Frontal cortex (tissue), 4 donors: Measurements from ENCODE around the gene MROH2A. TPM values are rescaled to one million over a fixed set of nuclear protein-coding genes. Genes with fewer than 3 reads are reported as not detected.

ENCODE experiments used
- DNase-seq, 2 donors: peaks; one replicate each; pipeline ENCODE4 v3.0.0; 2012; ENCODE audit warnings: low spot score in 2 of 2
- FAIRE-seq: peaks from 2 replicates; lab custom pipeline; 2012; peaks lifted over from hg19 to GRCh38; lab: Jason Lieb, UNC
- total RNA-seq: library from RNA; depleted of rRNA; stranded (reverse); fragments of >200 nt; gene quantifications from one replicate; pipeline ENCODE4 v1.2.3, GENCODE V29; 2014
- donor health status: control.
- donor health status: control.
- donor health status: control.

The MROH2A gene
- total RNA-seq, 1 donor from 2014 or later: not detected

DNA sequence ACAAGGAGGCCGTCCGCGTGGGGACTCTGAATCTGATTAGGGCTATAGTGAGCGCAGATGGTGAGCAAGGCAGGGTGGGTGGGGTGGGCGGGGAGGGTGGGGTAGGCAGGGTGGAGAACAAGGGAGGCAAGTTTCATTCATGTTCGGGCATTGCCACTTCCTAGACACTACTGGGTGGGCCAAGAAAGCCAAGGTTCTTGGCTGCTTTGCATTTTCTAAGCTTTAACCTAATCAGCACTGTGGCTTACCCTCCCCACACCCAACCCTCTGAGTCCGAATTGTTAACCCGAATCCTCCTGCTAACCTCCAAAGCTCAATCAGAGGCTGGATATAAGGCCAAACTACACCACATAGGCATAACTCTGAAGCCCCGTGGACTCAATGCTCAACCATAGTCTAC is 18.1 kb downstream of the MROH2A start:
- DNase-seq (no peak), FAIRE-seq (no peak)

DNA sequence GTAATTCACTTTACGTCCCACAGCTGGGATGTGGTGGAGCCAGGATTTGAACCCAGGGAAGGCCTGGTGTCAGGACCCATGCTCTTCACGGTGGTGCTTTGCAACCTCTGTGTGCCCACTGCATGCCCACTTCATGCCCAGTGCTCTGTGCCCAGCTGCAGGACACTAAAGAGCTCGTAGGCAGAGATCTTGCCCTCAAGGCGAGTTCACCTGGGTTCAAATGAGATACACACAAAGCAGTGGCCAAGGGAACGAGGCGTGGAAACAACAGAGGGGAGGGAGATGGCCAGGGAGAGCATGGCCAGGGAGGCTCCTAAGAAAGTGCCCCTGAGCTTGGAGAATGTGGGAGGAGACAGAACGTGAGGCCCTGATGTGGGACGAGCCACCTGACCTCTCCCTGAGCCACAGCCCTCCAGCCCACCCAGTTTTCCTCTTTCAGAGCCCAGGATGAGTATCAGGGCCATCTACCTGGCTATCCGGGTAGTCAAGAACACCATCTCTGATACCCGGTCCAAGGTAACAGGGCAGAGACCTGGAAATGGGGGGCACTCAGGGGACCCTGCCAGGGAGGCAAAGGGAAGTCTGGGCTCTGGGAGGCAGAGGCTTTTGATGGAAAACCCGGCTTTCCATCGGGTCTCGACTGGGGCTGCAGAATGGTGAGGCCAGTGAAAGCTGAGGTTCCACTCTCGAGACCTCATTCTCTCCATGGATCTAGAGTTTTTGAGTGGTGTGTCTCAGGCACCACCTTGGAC is 20.4 kb downstream of the MROH2A start:
- no peak for DNase-seq
- no peak for FAIRE-seq

- DNase-seq (no peak), FAIRE-seq (no peak)
These were observed 21.0 kb downstream of the MROH2A start for GRCh38 chr2:233799087-233799665.

DNA sequence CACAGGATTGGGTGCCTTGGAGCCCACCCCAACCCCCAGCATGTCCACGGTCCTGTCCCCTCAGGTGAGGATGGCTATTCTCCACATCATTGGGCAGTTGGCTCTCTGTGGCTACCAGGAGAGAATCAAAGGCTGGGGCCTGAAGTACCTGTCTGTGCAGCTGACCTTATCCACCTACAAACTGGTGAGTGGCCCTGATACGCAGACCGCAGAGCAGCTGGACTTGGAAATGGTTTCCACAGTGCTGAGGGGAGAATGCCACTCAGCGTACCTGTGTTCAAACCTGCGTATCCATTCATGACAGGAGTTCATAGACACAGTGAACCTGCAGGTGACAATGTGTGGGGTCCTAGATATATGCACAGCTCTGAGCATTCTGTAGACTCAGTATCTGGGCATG is 21.6 kb downstream of the MROH2A start:
- no peak for FAIRE-seq
- no peak for DNase-seq

- FAIRE-seq (no peak), DNase-seq (no peak)
These were observed 22.1 kb downstream of the MROH2A start for GRCh38 chr2:233800208-233800607.

- no peak for FAIRE-seq
These were observed 23.4 kb downstream of the MROH2A start for GRCh38 chr2:233801357-233802131.

GRCh38 chr2:233802132-233802815 is 24.1 kb downstream of the MROH2A start:
- FAIRE-seq (no peak), DNase-seq (no peak)

More at GRCh38 chr2:233801357-233802131, 23.4 kb downstream of the MROH2A start:
- peak in 1 of 2 donors; percentile 35 for DNase-seq

GRCh38 chr2:233803292-233803911 is 25.3 kb downstream of the MROH2A start:
- FAIRE-seq (no peak), DNase-seq (no peak)

GRCh38 chr2:233803994-233804393 is 25.9 kb downstream of the MROH2A start:
- FAIRE-seq (no peak), DNase-seq (no peak)

DNA sequence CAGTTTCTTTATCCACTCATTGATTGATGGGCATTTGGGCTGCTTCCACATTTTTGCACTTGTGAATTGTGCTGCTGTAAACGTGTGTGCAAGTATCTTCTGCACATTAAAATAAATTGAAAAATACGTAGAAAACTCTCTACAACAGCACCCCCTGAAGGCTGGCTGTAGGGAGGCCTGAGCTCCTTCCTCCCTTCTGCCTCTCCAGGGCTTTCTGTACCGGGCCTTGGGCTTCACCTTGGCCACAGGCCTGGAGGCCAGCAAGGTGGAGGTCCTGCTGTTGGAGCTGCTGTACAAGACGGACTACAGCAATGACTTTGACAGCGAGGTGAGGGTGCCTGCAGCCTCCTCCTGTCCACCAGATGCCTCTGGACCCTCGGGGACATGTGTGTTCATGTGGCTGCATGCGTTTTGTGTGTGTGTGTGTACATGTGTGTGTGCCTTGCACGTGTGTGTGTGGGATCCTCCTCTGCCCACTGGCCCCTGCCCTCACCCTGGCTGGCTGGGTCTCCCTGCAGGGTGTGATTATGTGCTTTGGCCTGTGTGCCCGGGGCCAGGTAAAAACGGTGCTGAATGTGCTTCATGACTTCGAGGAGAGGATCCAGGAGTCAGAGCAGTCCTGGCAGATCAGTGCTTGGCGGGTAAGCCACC is 29.2 kb downstream of the MROH2A start:
- DNase-seq (no peak), FAIRE-seq (no peak)

DNA sequence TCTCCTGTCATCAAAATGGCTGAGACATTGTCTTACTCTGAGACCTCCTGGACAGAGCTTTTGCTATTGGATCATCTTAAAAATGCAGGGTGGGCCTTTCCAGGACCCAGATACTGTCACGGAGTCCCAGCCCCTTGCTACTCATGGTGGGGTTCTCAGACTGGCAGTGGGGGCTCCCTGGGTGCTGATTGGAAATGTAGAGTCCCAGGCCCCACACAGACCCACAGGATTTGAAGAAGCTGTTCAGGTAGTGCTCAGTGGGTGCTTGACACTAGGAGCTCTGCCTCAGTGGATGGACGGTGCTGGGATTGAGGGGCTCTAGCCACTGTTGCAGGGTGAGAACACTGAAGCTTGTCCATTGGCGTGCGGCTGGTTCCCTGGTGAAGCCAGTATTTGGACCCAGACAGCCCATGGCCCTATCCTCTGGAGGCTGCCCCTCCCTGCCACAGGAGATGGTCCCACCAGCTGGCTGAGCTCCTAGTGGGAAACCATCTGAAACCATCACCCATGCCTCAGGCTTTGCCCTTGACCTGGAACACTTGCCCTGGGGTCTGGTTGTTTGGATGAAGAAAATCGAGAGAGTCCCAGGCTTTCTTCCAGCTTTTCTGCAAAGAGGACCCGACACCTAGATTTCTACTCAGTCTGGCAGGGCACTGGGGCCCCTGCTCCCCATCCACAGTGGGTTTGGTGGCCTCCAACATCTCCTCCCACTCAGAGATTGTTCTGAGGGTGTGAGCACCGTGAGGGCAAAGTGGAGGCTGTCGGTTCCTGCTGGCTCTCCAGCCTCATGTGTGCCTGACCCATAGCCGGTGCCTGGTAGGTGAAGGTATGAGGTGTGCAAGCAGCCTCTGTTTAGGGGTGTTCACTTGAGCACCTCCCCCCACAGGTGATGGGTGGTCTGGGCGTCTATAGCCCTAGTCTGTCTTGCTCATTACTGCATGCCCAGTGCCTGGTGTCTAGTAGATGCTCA is 30.1 kb downstream of the MROH2A start:
- DNase-seq (no peak), FAIRE-seq (no peak)

DNA sequence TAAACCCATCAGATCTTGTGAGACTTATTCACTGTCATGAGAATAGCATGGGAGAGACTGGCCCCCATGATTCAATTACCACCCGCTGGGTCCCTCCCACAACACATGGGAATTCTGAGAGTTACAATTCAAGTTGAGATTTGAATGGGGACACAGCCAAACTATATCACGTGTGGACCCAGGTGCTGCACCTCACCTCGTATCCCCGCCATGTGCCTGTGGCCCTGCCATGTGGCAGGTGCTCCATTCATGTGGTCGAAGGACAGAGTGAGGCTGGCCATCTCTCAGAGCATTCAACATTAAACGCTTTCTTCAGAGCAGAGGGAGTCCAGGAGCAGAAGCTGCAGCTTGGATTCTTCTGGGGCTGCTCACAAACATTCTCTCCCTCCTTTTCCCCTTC is 32.3 kb downstream of the MROH2A start:
- FAIRE-seq (no peak), DNase-seq (no peak)

DNA sequence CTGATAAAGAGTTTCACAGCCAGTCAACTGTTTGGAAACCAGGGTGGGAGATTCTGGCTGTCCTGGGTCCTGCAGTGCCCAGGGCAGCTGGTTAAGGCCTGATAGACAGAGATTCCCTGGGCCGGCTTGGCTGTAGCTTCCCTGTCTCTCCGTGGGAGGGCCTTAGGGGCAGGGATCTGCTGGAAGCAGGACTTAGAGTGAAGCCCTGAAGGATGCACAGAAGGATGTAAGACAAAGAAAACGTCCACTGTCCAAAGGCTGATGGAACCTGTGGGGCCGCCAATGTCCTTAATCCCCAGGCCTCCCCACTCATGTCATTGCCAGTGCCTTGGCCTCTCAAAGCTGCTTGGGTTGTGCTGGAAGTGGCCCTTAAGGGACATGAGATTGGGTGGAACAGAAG is 33.0 kb downstream of the MROH2A start:
- no peak for DNase-seq
- no peak for FAIRE-seq

- DNase-seq (no peak), FAIRE-seq (no peak)
These were observed 33.6 kb downstream of the MROH2A start for GRCh38 chr2:233811732-233812131.

DNA sequence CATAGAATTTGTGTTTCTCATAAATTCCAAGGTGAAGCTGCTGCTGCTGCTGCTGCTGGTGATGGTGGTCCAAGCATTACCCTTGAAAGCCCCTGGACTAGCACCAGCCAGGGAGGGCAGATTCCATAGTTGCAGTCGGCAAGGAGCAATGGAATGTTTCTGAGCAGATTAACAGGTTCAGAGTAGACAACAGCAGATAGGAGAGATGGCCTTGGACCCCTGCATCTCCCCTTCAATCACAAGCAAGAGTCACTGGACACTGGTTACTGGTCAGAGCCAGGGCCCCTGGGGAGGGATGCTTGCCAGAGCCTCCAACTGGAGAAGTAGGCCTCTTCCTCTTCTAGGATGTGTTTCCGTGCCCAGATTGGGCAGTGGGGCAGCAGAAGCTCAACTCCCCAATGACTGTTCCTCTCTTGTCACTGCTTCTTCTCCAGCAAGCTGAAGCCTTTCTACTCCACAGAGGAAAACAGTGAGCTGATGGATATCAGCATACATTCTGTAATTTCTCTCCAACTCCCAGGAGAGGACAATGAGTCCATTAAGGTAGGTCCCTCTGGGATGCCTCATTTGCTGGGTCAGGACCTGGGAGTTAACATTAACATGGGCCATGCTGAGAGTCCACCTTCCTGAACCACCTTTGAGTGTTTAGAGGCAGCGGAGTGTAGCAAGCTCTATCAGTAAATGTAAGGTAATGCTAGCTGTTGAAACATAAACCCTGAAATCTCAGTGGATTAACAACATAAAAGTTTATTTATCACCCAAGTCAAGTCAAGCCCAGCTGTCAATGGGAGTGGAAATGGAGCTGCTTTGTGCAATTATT is 35.3 kb downstream of the MROH2A start:
- DNase-seq (no peak), FAIRE-seq (no peak)

- DNase-seq: no peak
- no peak for FAIRE-seq
These were observed 36.1 kb downstream of the MROH2A start for GRCh38 chr2:233814056-233814835.

DNA sequence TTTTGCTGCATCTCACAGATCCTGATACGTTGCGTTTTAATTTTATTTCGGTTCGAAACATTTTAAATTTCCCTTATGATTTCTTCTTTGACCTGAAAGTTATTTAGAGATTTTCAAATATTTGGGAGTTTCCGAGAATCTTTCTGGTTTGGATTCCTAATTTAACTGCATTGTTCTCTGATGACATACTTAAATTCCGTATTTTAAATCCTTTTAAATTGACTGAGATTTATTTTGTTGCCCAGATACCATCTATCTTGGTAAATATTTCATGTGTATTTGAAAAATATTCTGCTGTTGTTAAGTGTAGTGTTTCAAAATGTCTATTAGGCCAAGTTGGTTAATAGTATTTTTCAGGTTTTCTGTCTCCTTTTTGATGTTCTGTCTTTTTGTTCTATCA is 37.7 kb downstream of the MROH2A start:
- no peak for FAIRE-seq
- no peak for DNase-seq
